ENCODE measurements around the gene POU6F2. TPM values are rescaled to one million over a fixed set of nuclear protein-coding genes. Genes with fewer than 3 reads are reported as not detected.

POU6F2 gene
- total RNA-seq, 1 donor from 2014 or later, result 0.24 TPM

DNA sequence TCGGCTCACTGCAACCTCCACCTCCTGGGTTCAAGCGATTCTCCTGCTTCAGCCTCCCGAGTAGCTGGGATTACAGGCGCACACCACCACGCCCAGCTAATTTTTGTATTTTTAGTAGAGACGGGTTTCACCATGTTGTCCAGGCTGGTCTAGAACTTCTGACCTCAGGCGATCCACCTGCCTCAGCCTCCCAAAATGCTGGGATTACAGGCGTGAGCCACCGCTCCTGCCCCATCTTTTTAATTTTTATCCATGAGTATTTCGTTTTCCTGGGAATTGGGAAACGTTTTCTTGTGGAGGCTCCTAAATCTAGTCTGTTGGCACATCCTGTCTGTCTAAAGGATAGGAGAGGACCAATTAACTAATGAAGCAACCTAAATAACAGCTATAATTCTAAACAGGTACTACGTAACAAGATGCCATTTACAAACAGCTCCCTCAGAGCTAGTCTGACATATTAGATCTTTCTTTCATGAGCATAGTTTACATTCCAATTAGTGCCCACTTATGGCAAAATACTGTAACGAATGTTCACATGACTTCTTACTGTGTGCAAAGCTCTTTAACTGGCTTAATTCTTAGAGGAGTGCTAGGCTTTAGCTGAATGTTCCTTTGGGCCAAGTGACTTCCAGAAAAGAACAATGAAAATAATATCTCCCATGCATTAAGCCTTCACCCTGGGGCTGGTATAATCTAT, 437.5 kb downstream of the POU6F2 start:
- TF ChIP-seq, protein P1, sequence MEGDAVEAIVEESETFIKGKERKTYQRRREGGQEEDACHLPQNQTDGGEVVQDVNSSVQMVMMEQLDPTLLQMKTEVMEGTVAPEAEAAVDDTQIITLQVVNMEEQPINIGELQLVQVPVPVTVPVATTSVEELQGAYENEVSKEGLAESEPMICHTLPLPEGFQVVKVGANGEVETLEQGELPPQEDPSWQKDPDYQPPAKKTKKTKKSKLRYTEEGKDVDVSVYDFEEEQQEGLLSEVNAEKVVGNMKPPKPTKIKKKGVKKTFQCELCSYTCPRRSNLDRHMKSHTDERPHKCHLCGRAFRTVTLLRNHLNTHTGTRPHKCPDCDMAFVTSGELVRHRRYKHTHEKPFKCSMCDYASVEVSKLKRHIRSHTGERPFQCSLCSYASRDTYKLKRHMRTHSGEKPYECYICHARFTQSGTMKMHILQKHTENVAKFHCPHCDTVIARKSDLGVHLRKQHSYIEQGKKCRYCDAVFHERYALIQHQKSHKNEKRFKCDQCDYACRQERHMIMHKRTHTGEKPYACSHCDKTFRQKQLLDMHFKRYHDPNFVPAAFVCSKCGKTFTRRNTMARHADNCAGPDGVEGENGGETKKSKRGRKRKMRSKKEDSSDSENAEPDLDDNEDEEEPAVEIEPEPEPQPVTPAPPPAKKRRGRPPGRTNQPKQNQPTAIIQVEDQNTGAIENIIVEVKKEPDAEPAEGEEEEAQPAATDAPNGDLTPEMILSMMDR (IDR thresholded peaks at IDR 0.05), result no peak
- H3K4me1 Mint-ChIP-seq, result peaks cover 9% of the 10 kb centered on the region
- peak overlapping the region; percentile 83 for H3K4me3 Mint-ChIP-seq
- ChIA-PET CTCF (interaction anchor here (1.1 kb wide), 1 partner anchor 38 kb away, joined by 3 read pairs; no protein-coding TSS in a partner anchor), POLR2A (no interaction called here)
- no peak overlapping the region for H3K27ac Mint-ChIP-seq
- DNase-seq (no peak), ATAC-seq (ENCODE audit: low read depth) (no peak)
- no peaks in the 10 kb centered on the region for H3K9me3 Mint-ChIP-seq
- H3K36me3 Mint-ChIP-seq (ENCODE audit: low read depth), result no peaks in the 10 kb centered on the region
- H3K27me3 Mint-ChIP-seq, result peaks cover 18% of the 10 kb centered on the region
- intact Hi-C loops (cut with micrococcal nuclease), result no loop called here

DNA sequence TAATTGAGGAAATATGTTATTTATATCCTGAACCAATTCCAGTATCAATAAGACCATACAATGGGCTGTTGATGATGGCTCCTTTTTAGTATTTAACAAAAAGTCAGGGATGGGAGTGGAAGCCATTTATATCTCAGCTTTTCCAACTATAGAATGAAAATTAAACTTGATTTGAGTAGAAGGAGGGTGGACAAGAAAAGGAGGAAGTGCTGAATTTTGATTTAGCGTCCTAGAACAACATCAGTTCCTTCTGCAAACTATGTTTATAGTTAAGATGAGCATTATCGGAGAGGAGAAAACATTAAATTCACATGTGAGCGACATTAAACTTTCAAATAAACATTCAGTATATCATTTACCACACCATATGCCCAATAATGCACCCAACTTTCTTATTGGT, 439.2 kb downstream of the POU6F2 start:
- Mint-ChIP-seq H3K27ac (no peak overlapping the region), H3K4me1 (peaks cover 9% of the 10 kb centered on the region), H3K4me3 (no peak overlapping the region), H3K27me3 (peaks cover 25% of the 10 kb centered on the region), H3K36me3 (ENCODE audit: low read depth) (no peaks in the 10 kb centered on the region), H3K9me3 (no peaks in the 10 kb centered on the region)
- POLR2A ChIA-PET, result no interaction called here
- no peak for DNase-seq
- no peak for ATAC-seq (ENCODE audit: low read depth)
- CTCF ChIA-PET, result interaction anchor here (0.7 kb wide), 1 partner anchor 614 kb away, joined by 3 read pairs; no protein-coding TSS in a partner anchor
- TF ChIP-seq, protein P1 (IDR thresholded peaks at IDR 0.05), result no peak
- intact Hi-C loops (cut with micrococcal nuclease), result no loop called here

- intact Hi-C loops (cut with micrococcal nuclease), result no loop called here
- no peaks in the 10 kb centered on the region for H3K9me3 Mint-ChIP-seq
- CTCF ChIA-PET, result interaction anchor here (0.7 kb wide), 1 partner anchor 615 kb away, joined by 3 read pairs; no protein-coding TSS in a partner anchor
- H3K27ac Mint-ChIP-seq, result no peak overlapping the region
- H3K27me3 Mint-ChIP-seq, result peaks cover 27% of the 10 kb centered on the region
- TF ChIP-seq, protein P1 (IDR thresholded peaks at IDR 0.05), result no peak
- H3K4me3 Mint-ChIP-seq, result no peak overlapping the region
- H3K4me1 Mint-ChIP-seq, result peaks cover 9% of the 10 kb centered on the region
- POLR2A ChIA-PET, result no interaction called here
- no peaks in the 10 kb centered on the region for H3K36me3 Mint-ChIP-seq (ENCODE audit: low read depth)
- DNase-seq (no peak), ATAC-seq (ENCODE audit: low read depth) (no peak)
Measured at GRCh38 chr7:39417642-39418041, 439.9 kb downstream of the POU6F2 start.

DNA sequence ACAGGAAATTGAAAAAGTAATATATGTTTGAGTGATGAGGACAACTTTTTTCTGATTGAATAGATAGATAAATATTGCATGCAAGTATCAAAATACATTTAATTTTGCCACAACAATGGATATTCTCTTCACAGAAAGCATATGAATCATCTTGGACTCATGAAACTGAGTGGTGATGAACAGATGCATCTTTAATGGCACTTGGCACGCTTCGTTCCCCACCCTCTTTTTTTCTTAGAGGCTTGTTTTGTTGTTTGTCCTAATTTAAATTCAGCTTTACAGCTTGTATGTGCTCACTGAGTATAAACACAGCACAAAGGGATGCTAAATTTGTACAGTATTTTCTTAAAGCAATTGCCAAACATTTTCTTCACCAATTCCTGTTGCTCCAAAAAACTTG, 443.5 kb downstream of the POU6F2 start:
- intact Hi-C loops (cut with micrococcal nuclease), result no loop called here
- no peak for DNase-seq
- no peaks in the 10 kb centered on the region for H3K36me3 Mint-ChIP-seq (ENCODE audit: low read depth)
- H3K4me3 Mint-ChIP-seq, result no peak overlapping the region
- ATAC-seq (ENCODE audit: low read depth), result no peak
- CTCF ChIA-PET, result no interaction called here
- POLR2A ChIA-PET, result no interaction called here
- H3K27me3 Mint-ChIP-seq, result peaks cover 16% of the 10 kb centered on the region
- no peaks in the 10 kb centered on the region for H3K9me3 Mint-ChIP-seq
- H3K4me1 Mint-ChIP-seq, result no peaks in the 10 kb centered on the region
- TF ChIP-seq, protein P1 (IDR thresholded peaks at IDR 0.05), result no peak
- no peak overlapping the region for H3K27ac Mint-ChIP-seq

- Mint-ChIP-seq H3K9me3 (no peaks in the 10 kb centered on the region), H3K27me3 (peaks cover 16% of the 10 kb centered on the region), H3K27ac (no peak overlapping the region), H3K36me3 (ENCODE audit: low read depth) (no peaks in the 10 kb centered on the region), H3K4me3 (no peak overlapping the region), H3K4me1 (no peaks in the 10 kb centered on the region)
- no peak for DNase-seq
- intact Hi-C loops (cut with micrococcal nuclease), result no loop called here
- ChIA-PET POLR2A (no interaction called here), CTCF (no interaction called here)
- TF ChIP-seq, protein P1 (IDR thresholded peaks at IDR 0.05), result no peak
- ATAC-seq (ENCODE audit: low read depth), result no peak
Measured at GRCh38 chr7:39421661-39422060, 444.0 kb downstream of the POU6F2 start.
